ENCODE measurements around the gene HPGDS.

DNA sequence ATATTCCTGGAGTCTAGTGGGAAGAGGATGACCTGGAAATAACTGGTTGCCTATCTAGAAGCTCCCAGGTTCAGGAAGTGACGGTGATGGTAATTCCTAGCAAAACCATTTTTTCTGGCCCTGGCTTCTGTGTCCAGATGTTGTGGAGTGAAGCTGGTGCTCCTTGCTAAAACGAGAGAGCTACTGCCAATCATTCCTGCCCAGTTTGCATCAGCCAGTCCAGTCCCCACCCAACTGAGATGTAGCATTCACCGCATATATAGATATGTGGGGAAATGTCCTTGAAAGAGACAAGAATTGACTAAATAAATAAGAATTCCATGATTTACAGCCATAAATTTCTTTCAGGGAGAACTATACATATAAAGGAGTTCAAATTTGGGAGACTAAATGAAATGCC, 6.3 kb downstream of the HPGDS start:
- TF ChIP-seq SP1 (IDR thresholded peaks at IDR 0.05) (no peak), NFRKB (IDR thresholded peaks at IDR 0.05) (no peak), CTBP1 (IDR thresholded peaks at IDR 0.05; ENCODE audit: borderline replicate concordance) (no peak), BHLHE40 (IDR thresholded peaks at IDR 0.05; ENCODE audit: borderline replicate concordance) (no peak), FOXA1 (IDR thresholded peaks at IDR 0.05) (no peak), ELF4 (IDR thresholded peaks at IDR 0.05) (no peak), L3MBTL2 (conservative IDR thresholded peaks at IDR 0.05) (no peak)
